ENCODE results near the gene LLGL2. TPM values are rescaled to one million over a fixed set of nuclear protein-coding genes. Genes with fewer than 3 reads are reported as not detected.

LLGL2 gene
- total RNA-seq, 2 donors from 2014 or later: 113 to 251 TPM

- ATAC-seq: no peak
- 75 to 82% methylated on average over 14 to 21 of the region's 21 CpGs for WGBS, 2 donors
- intact Hi-C loops (cut with DNase I): no loop called here
- TF ChIP-seq POLR2A (IDR thresholded peaks at IDR 0.05): no peak
- TF ChIP-seq, protein P1, sequence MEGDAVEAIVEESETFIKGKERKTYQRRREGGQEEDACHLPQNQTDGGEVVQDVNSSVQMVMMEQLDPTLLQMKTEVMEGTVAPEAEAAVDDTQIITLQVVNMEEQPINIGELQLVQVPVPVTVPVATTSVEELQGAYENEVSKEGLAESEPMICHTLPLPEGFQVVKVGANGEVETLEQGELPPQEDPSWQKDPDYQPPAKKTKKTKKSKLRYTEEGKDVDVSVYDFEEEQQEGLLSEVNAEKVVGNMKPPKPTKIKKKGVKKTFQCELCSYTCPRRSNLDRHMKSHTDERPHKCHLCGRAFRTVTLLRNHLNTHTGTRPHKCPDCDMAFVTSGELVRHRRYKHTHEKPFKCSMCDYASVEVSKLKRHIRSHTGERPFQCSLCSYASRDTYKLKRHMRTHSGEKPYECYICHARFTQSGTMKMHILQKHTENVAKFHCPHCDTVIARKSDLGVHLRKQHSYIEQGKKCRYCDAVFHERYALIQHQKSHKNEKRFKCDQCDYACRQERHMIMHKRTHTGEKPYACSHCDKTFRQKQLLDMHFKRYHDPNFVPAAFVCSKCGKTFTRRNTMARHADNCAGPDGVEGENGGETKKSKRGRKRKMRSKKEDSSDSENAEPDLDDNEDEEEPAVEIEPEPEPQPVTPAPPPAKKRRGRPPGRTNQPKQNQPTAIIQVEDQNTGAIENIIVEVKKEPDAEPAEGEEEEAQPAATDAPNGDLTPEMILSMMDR (IDR thresholded peaks at IDR 0.05): no peak
- Histone ChIP-seq H3K9me3 (no peaks in the 10 kb centered on the region), H3K4me3 (no peak overlapping the region), H3K27me3 (no peaks in the 10 kb centered on the region), H3K36me3 (replicated peaks in 1 of 2; ENCODE audit: insufficient read depth in 1 of 2, low read depth in 2 of 2) (peaks cover 0 to 7% of the 10 kb centered on the region in 2 donors), H3K4me1 (no peaks in the 10 kb centered on the region), H3K27ac (no peak overlapping the region)
- DNase-seq: no peak
Observed at GRCh38 chr17:75498039-75498725, 27.3 kb upstream of the LLGL2 start.

GRCh38 chr17:75498726-75499213 is 26.7 kb upstream of the LLGL2 start:
- DNase-seq: no peak
- ATAC-seq: no peak
- TF ChIP-seq, protein P1 (IDR thresholded peaks at IDR 0.05): no peak
- no peak for TF ChIP-seq POLR2A (IDR thresholded peaks at IDR 0.05)
- no peaks in the 10 kb centered on the region for H3K4me1 ChIP-seq
- H3K27ac ChIP-seq: peak overlapping the region in 1 of 4 donors; percentile 2
- H3K9me3 ChIP-seq: no peaks in the 10 kb centered on the region
- 66 to 76% methylated on average over 16 of the region's 16 CpGs for WGBS, 2 donors
- intact Hi-C loops (cut with DNase I): no loop called here
- no peak overlapping the region for H3K4me3 ChIP-seq
- no peaks in the 10 kb centered on the region for H3K27me3 ChIP-seq
- H3K36me3 ChIP-seq (replicated peaks in 1 of 2; ENCODE audit: insufficient read depth in 1 of 2, low read depth in 2 of 2): peaks cover 0 to 6% of the 10 kb centered on the region in 2 donors

DNA sequence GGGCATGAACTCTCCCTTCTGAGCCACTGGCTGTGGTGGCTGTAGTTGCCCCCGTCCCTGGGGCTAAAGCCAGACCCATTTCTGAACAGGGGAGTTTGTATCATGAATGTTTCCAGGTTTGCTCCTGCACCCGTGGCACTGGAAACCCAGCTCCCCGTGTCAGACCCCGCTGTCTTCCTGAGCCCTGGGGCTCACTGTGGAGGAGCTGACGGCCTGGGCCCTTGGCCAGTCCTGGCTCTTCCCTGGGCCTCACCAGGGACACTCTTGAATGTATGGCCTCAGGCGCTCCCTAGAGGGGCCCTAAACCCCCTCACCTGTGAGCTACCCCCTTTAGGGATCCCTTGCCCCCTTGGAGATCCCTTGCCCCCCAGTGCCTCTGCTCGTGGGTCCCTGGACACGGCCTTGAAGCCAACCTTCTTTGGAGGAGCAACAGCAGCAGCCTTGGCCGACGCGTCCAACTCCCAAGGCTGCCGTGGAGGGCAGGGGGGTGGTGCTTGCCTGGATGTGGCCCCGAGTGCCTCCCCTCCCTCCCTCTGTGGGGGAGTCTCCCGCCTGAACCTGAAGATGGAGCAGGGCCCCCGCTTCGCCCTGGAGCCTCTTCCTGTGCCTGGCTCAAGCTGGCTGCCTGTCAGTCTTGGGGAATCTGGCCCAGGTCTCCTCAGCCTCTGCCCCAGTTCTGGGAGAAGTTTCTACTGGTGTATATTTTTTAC is 26.0 kb upstream of the LLGL2 start:
- no peak for ATAC-seq
- no peak overlapping the region for H3K4me3 ChIP-seq
- no peaks in the 10 kb centered on the region for H3K4me1 ChIP-seq
- peak overlapping the region in 1 of 4 donors; percentile 2 for H3K27ac ChIP-seq
- H3K36me3 ChIP-seq (replicated peaks in 1 of 2; ENCODE audit: insufficient read depth in 1 of 2, low read depth in 2 of 2): peaks cover 0 to 4% of the 10 kb centered on the region in 2 donors
- WGBS, 2 donors: 69% methylated on average over 16 of the region's 16 CpGs; no CpG with 5 or more reads in 1 of the 2 donors
- no peaks in the 10 kb centered on the region for H3K27me3 ChIP-seq
- no peak for DNase-seq
- H3K9me3 ChIP-seq: no peaks in the 10 kb centered on the region
- TF ChIP-seq, protein P1 (IDR thresholded peaks at IDR 0.05): no peak
- TF ChIP-seq POLR2A (IDR thresholded peaks at IDR 0.05): no peak
- intact Hi-C loops (cut with DNase I): loop anchor here (2.0 kb wide), 1 partner anchor 69 kb away; no protein-coding TSS in a partner anchor

DNA sequence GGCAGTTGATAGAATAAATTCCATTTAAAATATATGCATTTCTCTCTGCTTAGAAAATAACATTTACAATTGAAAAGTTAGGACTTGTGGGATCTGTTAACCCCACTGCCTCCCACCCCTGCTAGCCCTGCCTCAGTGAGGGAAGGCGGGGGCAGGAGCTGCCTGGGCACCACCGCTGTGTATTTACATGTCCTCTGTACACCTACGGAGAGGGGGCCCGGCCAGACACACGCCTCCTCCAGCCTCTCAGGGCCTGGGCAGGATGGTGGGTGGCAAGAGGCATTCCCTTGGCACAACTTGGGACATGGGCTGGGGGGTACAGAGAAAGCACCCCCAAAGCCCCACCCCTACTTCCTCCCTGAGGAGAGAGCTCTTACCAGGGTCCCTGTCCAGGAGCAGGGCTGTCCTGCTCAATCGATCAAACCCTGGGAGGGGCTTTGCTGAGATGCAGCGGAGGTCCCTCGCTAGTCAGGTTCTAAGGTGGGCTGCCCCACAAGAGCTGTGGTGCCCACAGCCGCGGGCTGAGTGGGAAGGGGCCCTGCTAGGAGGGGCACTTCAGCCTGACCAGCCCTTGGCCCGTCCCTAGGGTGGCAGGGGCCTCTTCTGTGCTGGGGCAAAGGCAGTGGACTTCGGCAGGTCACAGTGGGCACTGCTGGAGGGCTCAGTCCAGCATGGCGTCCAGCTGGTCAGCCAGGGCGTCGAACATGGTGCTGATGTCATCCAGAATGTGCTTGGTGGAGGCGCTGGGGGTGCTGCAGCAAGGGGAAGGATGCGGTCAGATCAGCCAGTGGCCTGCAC is 24.9 kb upstream of the LLGL2 start:
- peaks cover 0 to 2% of the 10 kb centered on the region in 2 donors for H3K36me3 ChIP-seq (replicated peaks in 1 of 2; ENCODE audit: insufficient read depth in 1 of 2, low read depth in 2 of 2)
- 86 to 100% methylated on average over 4 to 17 of the region's 17 CpGs for WGBS, 2 donors
- H3K4me1 ChIP-seq: no peaks in the 10 kb centered on the region
- intact Hi-C loops (cut with DNase I): loop anchor here (2.0 kb wide), 1 partner anchor 70 kb away; no protein-coding TSS in a partner anchor
- H3K27ac ChIP-seq: no peak overlapping the region
- ATAC-seq: no peak
- H3K9me3 ChIP-seq: no peaks in the 10 kb centered on the region
- no peak for TF ChIP-seq POLR2A (IDR thresholded peaks at IDR 0.05)
- TF ChIP-seq, protein P1 (IDR thresholded peaks at IDR 0.05): no peak
- H3K27me3 ChIP-seq: no peaks in the 10 kb centered on the region
- no peak for DNase-seq
- H3K4me3 ChIP-seq: no peak overlapping the region
